A673 (cell line): ENCODE data around the gene UVRAG. TPM values are rescaled to one million over a fixed set of nuclear protein-coding genes. Genes with fewer than 3 reads are reported as not detected.

Experiments
- BruUV-seq: library from RNA; stranded (reverse); fragments of 400-500 nt; replicated peaks from 2 replicates; lab custom pipeline; 2021; lab: Mats Ljungman, UMichigan
- CTCF ChIA-PET: fragments of 300-600 bp; sonication (Branson Sonifier 250); formaldehyde crosslinking; loops from one replicate; lab custom pipeline; 2022; ENCODE audit warnings: antibody characterized with exemption; lab: Charles Lee
- POLR2A ChIA-PET: fragments of 300-600 bp; sonication (Branson Sonifier 250); formaldehyde crosslinking; loops from one replicate; lab custom pipeline; 2022; ENCODE audit warnings: antibody characterized with exemption; ENCODE audit not compliant: low non-redundant PET; lab: Charles Lee
- DNase-seq: peaks from one replicate; pipeline ENCODE4 v3.0.0-alpha.2; 2015; ENCODE audit warnings: low spot score
- H3K27ac ChIP-seq: fragments of 200-600 bp; sonication (generic); 2 replicates; pipeline ENCODE4 v1.5.1; 2016; ENCODE audit warnings: mixed run types, low read depth, mild to moderate bottlenecking, mixed read lengths, antibody characterized with exemption, low read length; ENCODE audit not compliant: poor library complexity, severe bottlenecking
- H3K27me3 ChIP-seq: fragments of 200-600 bp; sonication (generic); replicated peaks from 2 replicates; pipeline ENCODE4 v1.6.1; 2017; ENCODE audit warnings: mixed run types, low read depth, mild to moderate bottlenecking, mixed read lengths, antibody characterized with exemption, low read length; ENCODE audit not compliant: insufficient read depth, poor library complexity
- H3K36me3 ChIP-seq: fragments of 200-600 bp; sonication (generic); 2 replicates; pipeline ENCODE4 v1.6.1; 2016; ENCODE audit warnings: mixed run types, mild to moderate bottlenecking, mixed read lengths, antibody characterized with exemption, low read length; ENCODE audit not compliant: insufficient read depth, poor library complexity, severe bottlenecking
- H3K4me1 ChIP-seq: fragments of 200-600 bp; sonication (generic); 2 replicates; pipeline ENCODE4 v1.6.1; 2017; ENCODE audit warnings: mixed run types, mild to moderate bottlenecking, mixed read lengths, antibody characterized with exemption, low read length; ENCODE audit not compliant: insufficient read depth, poor library complexity, severe bottlenecking
- H3K4me3 ChIP-seq: fragments of 200-600 bp; sonication (generic); 2 replicates; pipeline ENCODE4 v1.5.1; 2016; ENCODE audit warnings: low read depth, mixed run types, mild to moderate bottlenecking, mixed read lengths, low read length; ENCODE audit not compliant: poor library complexity, severe bottlenecking
- H3K9me3 ChIP-seq: fragments of 200-600 bp; sonication (generic); 2 replicates; pipeline ENCODE4 v1.6.1; 2016; ENCODE audit warnings: mixed run types, low read depth, mild to moderate bottlenecking, mixed read lengths, antibody characterized with exemption, low read length; ENCODE audit not compliant: poor library complexity, severe bottlenecking
- EZH2 ChIP-seq: fragments of 200-600 bp; sonication (generic); IDR thresholded peaks from 2 replicates; pipeline ENCODE4 v1.6.1; 2017; ENCODE audit warnings: borderline replicate concordance, low read depth, mild to moderate bottlenecking, mixed read lengths, antibody characterized with exemption, low read length; ENCODE audit not compliant: poor library complexity, severe bottlenecking
- intact Hi-C: fragments of 100-400 bp; cut with micrococcal nuclease; formaldehyde crosslinking; loops from one replicate; pipeline ENCODE4 v1.10.0; 2022; ENCODE audit not compliant: unreplicated experiment
- total RNA-seq: library from RNA; stranded (reverse); gene quantifications from 2 replicates; pipeline ENCODE4 v1.2.3, GENCODE V29; 2021
- TF ChIP-seq, protein P1 (sequence below): fragments of 300-800, 200-600 bp; sonication (generic); conservative IDR thresholded peaks from 2 replicates; pipeline ENCODE4 v1.5.1; 2017; ENCODE audit warnings: low read depth, mild to moderate bottlenecking, antibody characterized with exemption, low read length, moderate library complexity, mixed read lengths

Gene UVRAG
- total RNA-seq, 1 experiment from 2014 or later = 21.1 TPM

DNA sequence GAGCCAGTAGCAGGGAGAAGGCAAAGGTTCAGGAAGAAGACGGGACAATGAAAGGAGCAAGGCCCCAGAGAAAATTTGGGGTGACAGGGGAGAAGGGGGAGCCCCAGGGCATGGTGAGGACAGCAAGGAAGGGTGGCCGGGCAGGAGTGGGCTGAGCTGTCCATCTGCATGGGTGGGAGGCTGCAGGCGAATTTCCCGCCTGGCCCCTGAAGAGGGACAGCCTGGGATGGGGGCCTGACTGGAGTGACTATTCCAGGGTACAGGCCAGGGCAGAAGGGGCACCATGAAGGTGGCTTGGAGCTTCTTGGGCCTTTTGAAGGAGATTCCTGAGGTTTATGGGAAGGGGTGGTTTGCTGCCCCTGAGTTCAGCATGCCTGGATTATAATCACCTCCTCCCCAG, 335.1 kb downstream of the UVRAG start:
- TF ChIP-seq, protein P1, sequence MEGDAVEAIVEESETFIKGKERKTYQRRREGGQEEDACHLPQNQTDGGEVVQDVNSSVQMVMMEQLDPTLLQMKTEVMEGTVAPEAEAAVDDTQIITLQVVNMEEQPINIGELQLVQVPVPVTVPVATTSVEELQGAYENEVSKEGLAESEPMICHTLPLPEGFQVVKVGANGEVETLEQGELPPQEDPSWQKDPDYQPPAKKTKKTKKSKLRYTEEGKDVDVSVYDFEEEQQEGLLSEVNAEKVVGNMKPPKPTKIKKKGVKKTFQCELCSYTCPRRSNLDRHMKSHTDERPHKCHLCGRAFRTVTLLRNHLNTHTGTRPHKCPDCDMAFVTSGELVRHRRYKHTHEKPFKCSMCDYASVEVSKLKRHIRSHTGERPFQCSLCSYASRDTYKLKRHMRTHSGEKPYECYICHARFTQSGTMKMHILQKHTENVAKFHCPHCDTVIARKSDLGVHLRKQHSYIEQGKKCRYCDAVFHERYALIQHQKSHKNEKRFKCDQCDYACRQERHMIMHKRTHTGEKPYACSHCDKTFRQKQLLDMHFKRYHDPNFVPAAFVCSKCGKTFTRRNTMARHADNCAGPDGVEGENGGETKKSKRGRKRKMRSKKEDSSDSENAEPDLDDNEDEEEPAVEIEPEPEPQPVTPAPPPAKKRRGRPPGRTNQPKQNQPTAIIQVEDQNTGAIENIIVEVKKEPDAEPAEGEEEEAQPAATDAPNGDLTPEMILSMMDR = no peak
- no peak for TF ChIP-seq EZH2
- CTCF ChIA-PET = no interaction called here

DNA sequence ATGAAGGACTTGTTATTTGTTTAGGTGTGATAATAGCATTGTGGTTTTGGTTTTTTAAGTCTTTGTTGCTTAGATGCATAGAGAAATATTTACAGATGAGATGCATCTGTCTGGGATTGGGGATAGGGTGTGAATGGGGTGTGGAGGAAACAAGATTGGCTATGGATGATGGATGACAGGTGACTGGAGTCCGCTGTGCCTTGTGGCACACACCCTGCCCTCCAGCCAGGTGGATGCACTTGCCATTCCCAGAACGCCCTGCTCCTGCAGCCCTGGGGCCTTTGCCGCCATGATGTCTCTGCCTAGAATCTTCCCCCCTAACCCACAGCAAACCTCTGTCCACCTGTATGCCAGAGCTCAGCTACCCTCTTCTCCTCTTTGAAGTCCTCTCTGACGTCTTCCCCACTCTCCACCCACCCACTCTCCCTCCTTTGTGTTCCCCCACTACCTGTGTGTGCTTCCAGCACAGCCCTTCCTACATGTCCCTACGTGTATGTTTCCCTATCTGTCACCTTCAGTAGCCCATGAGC, 336.6 kb downstream of the UVRAG start:
- POLR2A ChIA-PET = interaction anchor here (0.6 kb wide), 1 partner anchor 145 kb away, joined by 17 read pairs; no protein-coding TSS in a partner anchor
- no peak for TF ChIP-seq EZH2
- TF ChIP-seq, protein P1 = no peak
- H3K4me1 ChIP-seq = no peaks in the 10 kb centered on the region
- BruUV-seq = no TSS peak
- intact Hi-C loops = loop anchor here (1.0 to 5.0 kb wide), 3 partner anchors 254 to 428 kb away; no protein-coding TSS in a partner anchor
- no peaks in the 10 kb centered on the region for H3K27me3 ChIP-seq
- no peaks in the 10 kb centered on the region for H3K9me3 ChIP-seq
- H3K36me3 ChIP-seq = no peaks in the 10 kb centered on the region
- no peak overlapping the region for H3K4me3 ChIP-seq
- H3K27ac ChIP-seq = no peak overlapping the region
- CTCF ChIA-PET = interaction anchor here (0.6 to 1.7 kb wide), 11 partner anchors 11 to 262 kb away, joined by 3 to 33 read pairs (median 5); no protein-coding TSS in a partner anchor
- no peak for DNase-seq

More for the DNA sequence above, 335.1 kb downstream of the UVRAG start:
- Histone ChIP-seq H3K27ac (no peak overlapping the region), H3K4me1 (no peaks in the 10 kb centered on the region), H3K9me3 (no peaks in the 10 kb centered on the region), H3K36me3 (no peaks in the 10 kb centered on the region), H3K27me3 (no peaks in the 10 kb centered on the region), H3K4me3 (no peak overlapping the region)
- BruUV-seq = no TSS peak
- no peak for DNase-seq
- POLR2A ChIA-PET = no interaction called here
- intact Hi-C loops = loop anchor here (5.0 kb wide), 1 partner anchor 348 kb away; no protein-coding TSS in a partner anchor

DNA sequence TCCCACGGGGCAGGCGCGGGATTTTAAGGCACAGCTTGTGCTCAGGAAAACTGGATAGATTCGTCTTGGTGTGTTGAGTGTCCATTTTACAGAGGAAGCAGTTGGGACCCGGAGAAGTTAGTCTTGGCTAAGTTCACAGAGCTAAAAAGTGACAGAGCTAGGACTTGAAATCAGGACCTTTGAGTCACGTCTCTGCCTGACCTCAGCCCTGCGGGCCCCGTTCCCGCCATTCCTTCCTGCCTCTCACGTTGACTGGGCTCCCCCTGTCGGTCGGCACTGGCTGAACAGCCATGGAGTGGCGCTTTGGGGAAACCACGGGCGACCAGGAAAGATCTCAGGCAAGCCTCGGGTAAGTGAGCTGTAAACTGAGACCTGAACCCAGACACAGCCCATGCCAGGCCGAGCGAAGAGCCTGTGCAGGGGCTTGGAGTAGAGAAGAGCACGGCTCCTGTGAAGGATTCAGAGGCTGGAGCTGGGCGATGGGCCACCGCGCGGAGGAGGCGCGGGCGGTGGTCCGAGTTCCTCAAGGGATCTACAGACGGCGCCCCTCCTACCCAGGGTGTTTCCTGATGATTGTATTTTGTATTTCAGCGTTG, 337.2 kb downstream of the UVRAG start:
- ChIA-PET CTCF (interaction anchor here (0.6 to 1.7 kb wide), 16 partner anchors 11 to 263 kb away, joined by 3 to 33 read pairs (median 5); no protein-coding TSS in a partner anchor), POLR2A (interaction anchor here (0.6 kb wide), 3 partner anchors 20 to 1706 kb away, joined by 3 to 17 read pairs (median 11); no protein-coding TSS in a partner anchor)
- no peaks in the 10 kb centered on the region for H3K4me1 ChIP-seq
- TF ChIP-seq EZH2 = no peak
- TF ChIP-seq, protein P1 = peak; percentile 100
- peak; percentile 92 for DNase-seq
- no peaks in the 10 kb centered on the region for H3K36me3 ChIP-seq
- H3K4me3 ChIP-seq = peak overlapping the region; percentile 43
- H3K27ac ChIP-seq = no peak overlapping the region
- no peaks in the 10 kb centered on the region for H3K27me3 ChIP-seq
- intact Hi-C loops = loop anchor here (1.0 to 5.0 kb wide), 3 partner anchors 255 to 429 kb away; no protein-coding TSS in a partner anchor
- BruUV-seq = no TSS peak
- H3K9me3 ChIP-seq = no peaks in the 10 kb centered on the region
